MM.1S (cell line): ENCODE data around the gene DYNC2H1.

Source experiments
- DNase-seq: peaks from one replicate; pipeline ENCODE4 v3.0.0-alpha.2; 2015
- H2AFZ ChIP-seq: fragments of 300-600 bp; sonication (generic); 2 replicates; pipeline ENCODE4 v1.6.0; 2016; ENCODE audit warnings: antibody characterized with exemption, low read length
- H3F3A ChIP-seq: fragments of 300-600 bp; sonication (generic); 2 replicates; pipeline ENCODE4 v1.6.1; 2016; ENCODE audit warnings: mild to moderate bottlenecking, antibody characterized with exemption, low read length, moderate library complexity, mixed read lengths; ENCODE audit not compliant: insufficient read depth
- H3K27ac ChIP-seq: fragments of 300-600 bp; sonication (generic); 2 replicates; pipeline ENCODE4 v1.5.1; 2016; ENCODE audit warnings: mild to moderate bottlenecking, low read length
- H3K27me3 ChIP-seq: fragments of 300-600 bp; sonication (generic); replicated peaks from 2 replicates; pipeline ENCODE4 v1.6.0; 2016; ENCODE audit warnings: low read length; ENCODE audit not compliant: insufficient read depth
- H3K36me3 ChIP-seq: fragments of 300-600 bp; sonication (generic); replicated peaks from 2 replicates; pipeline ENCODE4 v1.6.1; 2016; ENCODE audit warnings: mild to moderate bottlenecking, low read length, mixed read lengths; ENCODE audit not compliant: insufficient read depth
- H3K4me1 ChIP-seq: fragments of 300-600 bp; sonication (generic); 2 replicates; pipeline ENCODE4 v1.6.1; 2016; ENCODE audit warnings: low read length, mixed read lengths
- H3K4me2 ChIP-seq: fragments of 300-600 bp; sonication (generic); 2 replicates; pipeline ENCODE4 v1.6.0; 2016; ENCODE audit warnings: low read depth, low read length
- H3K4me3 ChIP-seq: fragments of 300-600 bp; sonication (generic); 2 replicates; pipeline ENCODE4 v1.5.1; 2016; ENCODE audit warnings: low read length, mixed read lengths
- H3K79me2 ChIP-seq: fragments of 300-600 bp; sonication (generic); 2 replicates; pipeline ENCODE4 v1.6.1; 2016; ENCODE audit warnings: mixed run types, low read length, mixed read lengths
- H3K9ac ChIP-seq: fragments of 300-600 bp; sonication (generic); 2 replicates; pipeline ENCODE4 v1.6.1; 2016; ENCODE audit warnings: low read length, mixed read lengths
- H3K9me2 ChIP-seq: fragments of 300-600 bp; sonication (generic); replicated peaks from 2 replicates; pipeline ENCODE4 v1.6.1; 2016; ENCODE audit warnings: mild to moderate bottlenecking, low read length, mixed read lengths; ENCODE audit not compliant: insufficient read depth
- H3K9me3 ChIP-seq: fragments of 300-600 bp; sonication (generic); replicated peaks from 2 replicates; pipeline ENCODE4 v1.6.1; 2016; ENCODE audit warnings: mild to moderate bottlenecking, low read length, mixed read lengths; ENCODE audit not compliant: insufficient read depth
- H4K20me1 ChIP-seq: fragments of 300-600 bp; sonication (generic); 2 replicates; pipeline ENCODE4 v1.6.1; 2016; ENCODE audit warnings: mild to moderate bottlenecking, low read length, moderate library complexity, mixed read lengths; ENCODE audit not compliant: insufficient read depth
- CTCF ChIP-seq: fragments of 300-600 bp; sonication (generic); IDR thresholded peaks from 2 replicates; pipeline ENCODE4 v1.5.1; 2016; ENCODE audit warnings: antibody characterized with exemption, low read length, mixed read lengths
- EZH2 ChIP-seq: fragments of 300-600 bp; sonication (generic); optimal IDR thresholded peaks from 2 replicates; pipeline ENCODE3; 2017; ENCODE audit warnings: low read depth, mild to moderate bottlenecking, antibody characterized with exemption, low read length, mixed read lengths
- EZH2phosphoT487 ChIP-seq: fragments of 300-600 bp; sonication (generic); IDR thresholded peaks from 2 replicates; pipeline ENCODE4 v1.6.1; 2018; ENCODE audit warnings: antibody characterized with exemption, low read length

DYNC2H1 gene

GRCh38 chr11:103325686-103326069 is 216.5 kb downstream of the DYNC2H1 start:
- Histone ChIP-seq H3K27me3 (no peaks in the 10 kb centered on the region), H3K4me2 (peak overlapping the region; percentile 41), H2AFZ (peak overlapping the region; percentile 92), H3K4me1 (peaks cover 8% of the 10 kb centered on the region; the same call in 1 of the 2 replicates), H3K36me3 (no peaks in the 10 kb centered on the region), H3F3A (no peaks in the 10 kb centered on the region), H3K4me3 (no peak overlapping the region), H3K9ac (no peak overlapping the region; the same call in 1 of the 2 replicates), H3K27ac (no peak overlapping the region), H4K20me1 (no peaks in the 10 kb centered on the region), H3K9me3 (no peaks in the 10 kb centered on the region), H3K9me2 (no peaks in the 10 kb centered on the region), H3K79me2 (no peaks in the 10 kb centered on the region)
- no peak for TF ChIP-seq CTCF
- DNase-seq: no peak

- H2AFZ ChIP-seq: peak overlapping the region; percentile 92
- H4K20me1 ChIP-seq: no peaks in the 10 kb centered on the region
- H3F3A ChIP-seq: no peaks in the 10 kb centered on the region
- no peaks in the 10 kb centered on the region for H3K36me3 ChIP-seq
- peaks cover 8% of the 10 kb centered on the region; the same call in 1 of the 2 replicates for H3K4me1 ChIP-seq
- no peaks in the 10 kb centered on the region for H3K79me2 ChIP-seq
- H3K27ac ChIP-seq: no peak overlapping the region
- no peaks in the 10 kb centered on the region for H3K9me2 ChIP-seq
- no peak for TF ChIP-seq EZH2phosphoT487
- TF ChIP-seq CTCF: peak; percentile 83
- no peak overlapping the region; the same call in 1 of the 2 replicates for H3K9ac ChIP-seq
- no peaks in the 10 kb centered on the region for H3K9me3 ChIP-seq
- H3K27me3 ChIP-seq: no peaks in the 10 kb centered on the region
- H3K4me2 ChIP-seq: peak overlapping the region; percentile 41
- no peak overlapping the region for H3K4me3 ChIP-seq
- peak; percentile 77 for DNase-seq
Observed at GRCh38 chr11:103326070-103326794, 217.0 kb downstream of the DYNC2H1 start.

GRCh38 chr11:103327721-103328120 is 218.5 kb downstream of the DYNC2H1 start:
- no peak overlapping the region for H3K4me2 ChIP-seq
- H3K27ac ChIP-seq: no peak overlapping the region
- H2AFZ ChIP-seq: no peak overlapping the region
- no peaks in the 10 kb centered on the region for H4K20me1 ChIP-seq
- H3F3A ChIP-seq: 0 out of 2 replicates have a peak, but pooled peaks cover 4% of the 10 kb centered on the region
- no peak for DNase-seq
- H3K4me3 ChIP-seq: no peak overlapping the region
- no peaks in the 10 kb centered on the region for H3K79me2 ChIP-seq
- no peak for TF ChIP-seq EZH2phosphoT487
- TF ChIP-seq EZH2: no peak
- no peak for TF ChIP-seq CTCF
- peaks cover 8% of the 10 kb centered on the region; the same call in 1 of the 2 replicates for H3K4me1 ChIP-seq
- H3K9me3 ChIP-seq: no peaks in the 10 kb centered on the region
- H3K9ac ChIP-seq: no peak overlapping the region
- no peaks in the 10 kb centered on the region for H3K9me2 ChIP-seq
- no peaks in the 10 kb centered on the region for H3K36me3 ChIP-seq
- no peaks in the 10 kb centered on the region for H3K27me3 ChIP-seq
